ENCODE measurements around the gene CFAP54. TPM values are rescaled to one million over a fixed set of nuclear protein-coding genes. Genes with fewer than 3 reads are reported as not detected.

CFAP54 gene
- total RNA-seq, 1 experiment from 2014 or later = 0.09 TPM

DNA sequence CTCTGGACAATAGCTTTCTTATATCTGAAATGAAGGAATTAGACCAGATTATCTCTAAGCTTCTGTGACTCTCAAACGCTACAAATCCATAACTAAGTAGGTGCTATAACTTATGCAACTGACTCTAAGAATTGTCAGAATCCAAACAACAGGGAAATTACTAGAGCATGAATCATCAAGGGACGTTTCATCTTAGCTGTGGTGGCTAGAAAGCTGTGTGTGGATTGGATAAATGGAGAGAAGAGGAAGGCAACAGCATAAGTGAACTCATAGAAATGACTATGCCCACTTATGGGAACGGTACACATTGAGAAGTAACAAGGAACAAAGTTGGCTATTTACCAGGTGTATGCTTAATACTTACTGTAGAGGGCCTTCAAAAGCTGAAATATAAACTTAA lies 321.7 kb downstream of the CFAP54 start:
- no peak overlapping the region for H3K27ac Mint-ChIP-seq
- TF ChIP-seq GABPB1 (CRISPR knock-in tag; IDR thresholded peaks at IDR 0.05) (no peak), FOXJ3 (CRISPR knock-in tag; IDR thresholded peaks at IDR 0.05; ENCODE audit: borderline replicate concordance) (no peak), ZNF138 (CRISPR knock-in tag; conservative IDR thresholded peaks at IDR 0.05) (no peak), CREM (CRISPR knock-in tag; IDR thresholded peaks at IDR 0.05) (no peak)
- TF ChIP-seq, protein P1, sequence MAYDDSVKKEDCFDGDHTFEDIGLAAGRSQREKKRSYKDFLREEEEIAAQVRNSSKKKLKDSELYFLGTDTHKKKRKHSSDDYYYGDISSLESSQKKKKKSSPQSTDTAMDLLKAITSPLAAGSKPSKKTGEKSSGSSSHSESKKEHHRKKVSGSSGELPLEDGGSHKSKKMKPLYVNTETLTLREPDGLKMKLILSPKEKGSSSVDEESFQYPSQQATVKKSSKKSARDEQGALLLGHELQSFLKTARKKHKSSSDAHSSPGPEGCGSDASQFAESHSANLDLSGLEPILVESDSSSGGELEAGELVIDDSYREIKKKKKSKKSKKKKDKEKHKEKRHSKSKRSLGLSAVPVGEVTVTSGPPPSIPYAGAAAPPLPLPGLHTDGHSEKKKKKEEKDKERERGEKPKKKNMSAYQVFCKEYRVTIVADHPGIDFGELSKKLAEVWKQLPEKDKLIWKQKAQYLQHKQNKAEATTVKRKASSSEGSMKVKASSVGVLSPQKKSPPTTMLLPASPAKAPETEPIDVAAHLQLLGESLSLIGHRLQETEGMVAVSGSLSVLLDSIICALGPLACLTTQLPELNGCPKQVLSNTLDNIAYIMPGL (CRISPR knock-in tag; IDR thresholded peaks at IDR 0.05) = no peak
- ATAC-seq (no peak), DNase-seq (ENCODE audit: low spot score) (no peak)
- ChIA-PET POLR2A (no interaction called here), CTCF (no interaction called here)
- no peaks in the 10 kb centered on the region; the same call in 1 of the 2 replicates for H3K9me3 Mint-ChIP-seq
- H3K36me3 Mint-ChIP-seq = no peaks in the 10 kb centered on the region
- peaks cover 7% of the 10 kb centered on the region for H3K4me1 Mint-ChIP-seq
- no peaks in the 10 kb centered on the region for H3K27me3 Mint-ChIP-seq (ENCODE audit: low read depth)
- no peak overlapping the region for H3K4me3 Mint-ChIP-seq

- no peaks in the 10 kb centered on the region; the same call in 1 of the 2 replicates for H3K9me3 Mint-ChIP-seq
- no peak overlapping the region for H3K27ac Mint-ChIP-seq
- peaks cover 7% of the 10 kb centered on the region for H3K4me1 Mint-ChIP-seq
- no peak for ATAC-seq
- TF ChIP-seq, protein P2, sequence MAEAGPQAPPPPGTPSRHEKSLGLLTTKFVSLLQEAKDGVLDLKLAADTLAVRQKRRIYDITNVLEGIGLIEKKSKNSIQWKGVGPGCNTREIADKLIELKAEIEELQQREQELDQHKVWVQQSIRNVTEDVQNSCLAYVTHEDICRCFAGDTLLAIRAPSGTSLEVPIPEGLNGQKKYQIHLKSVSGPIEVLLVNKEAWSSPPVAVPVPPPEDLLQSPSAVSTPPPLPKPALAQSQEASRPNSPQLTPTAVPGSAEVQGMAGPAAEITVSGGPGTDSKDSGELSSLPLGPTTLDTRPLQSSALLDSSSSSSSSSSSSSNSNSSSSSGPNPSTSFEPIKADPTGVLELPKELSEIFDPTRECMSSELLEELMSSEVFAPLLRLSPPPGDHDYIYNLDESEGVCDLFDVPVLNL (CRISPR knock-in tag; IDR thresholded peaks at IDR 0.05; ENCODE audit: borderline replicate concordance, low read depth) = no peak
- TF ChIP-seq FOXJ3 (CRISPR knock-in tag; IDR thresholded peaks at IDR 0.05; ENCODE audit: borderline replicate concordance) = no peak
- TF ChIP-seq, protein P3, sequence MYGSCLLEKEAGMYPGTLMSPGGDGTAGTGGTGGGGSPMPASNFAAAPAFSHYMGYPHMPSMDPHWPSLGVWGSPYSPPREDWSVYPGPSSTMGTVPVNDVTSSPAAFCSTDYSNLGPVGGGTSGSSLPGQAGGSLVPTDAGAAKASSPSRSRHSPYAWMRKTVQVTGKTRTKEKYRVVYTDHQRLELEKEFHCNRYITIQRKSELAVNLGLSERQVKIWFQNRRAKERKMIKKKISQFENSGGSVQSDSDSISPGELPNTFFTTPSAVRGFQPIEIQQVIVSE (CRISPR knock-in tag; IDR thresholded peaks at IDR 0.05; ENCODE audit: borderline replicate concordance) = no peak
- no peak for TF ChIP-seq FOXP1 (CRISPR knock-in tag; IDR thresholded peaks at IDR 0.05; ENCODE audit: borderline replicate concordance)
- TF ChIP-seq ZNF232 (CRISPR knock-in tag; IDR thresholded peaks at IDR 0.05) = no peak
- TF ChIP-seq EMX1 (CRISPR knock-in tag; IDR thresholded peaks at IDR 0.05) = no peak
- no peak for TF ChIP-seq AR (CRISPR knock-in tag; IDR thresholded peaks at IDR 0.05)
- no peak for TF ChIP-seq E2F5 (CRISPR knock-in tag; IDR thresholded peaks at IDR 0.05)
- ChIA-PET CTCF (no interaction called here), POLR2A (no interaction called here)
- no peak overlapping the region for H3K4me3 Mint-ChIP-seq
- no peaks in the 10 kb centered on the region for H3K36me3 Mint-ChIP-seq
- no peak for DNase-seq (ENCODE audit: low spot score)
- H3K27me3 Mint-ChIP-seq (ENCODE audit: low read depth) = no peaks in the 10 kb centered on the region
Observed at GRCh38 chr12:96812153-96812552, 322.8 kb downstream of the CFAP54 start.

GRCh38 chr12:96814200-96814599 lies 324.8 kb downstream of the CFAP54 start:
- H3K27ac Mint-ChIP-seq = no peak overlapping the region
- no peaks in the 10 kb centered on the region for H3K27me3 Mint-ChIP-seq (ENCODE audit: low read depth)
- DNase-seq (ENCODE audit: low spot score) (no peak), ATAC-seq (no peak)
- no peaks in the 10 kb centered on the region for H3K36me3 Mint-ChIP-seq
- H3K9me3 Mint-ChIP-seq = peaks cover 3% of the 10 kb centered on the region
- ChIA-PET POLR2A (no interaction called here), CTCF (interaction anchor here (0.6 kb wide), 1 partner anchor 1673 kb away, joined by 4 read pairs; no protein-coding TSS in a partner anchor)
- no peak overlapping the region for H3K4me3 Mint-ChIP-seq
- H3K4me1 Mint-ChIP-seq = peaks cover 7% of the 10 kb centered on the region
- TF ChIP-seq ZNF263 (CRISPR knock-in tag; IDR thresholded peaks at IDR 0.05; ENCODE audit: low read depth) = no peak
- TF ChIP-seq, protein P4, sequence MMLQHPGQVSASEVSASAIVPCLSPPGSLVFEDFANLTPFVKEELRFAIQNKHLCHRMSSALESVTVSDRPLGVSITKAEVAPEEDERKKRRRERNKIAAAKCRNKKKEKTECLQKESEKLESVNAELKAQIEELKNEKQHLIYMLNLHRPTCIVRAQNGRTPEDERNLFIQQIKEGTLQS (CRISPR knock-in tag; conservative IDR thresholded peaks at IDR 0.05) = no peak
- no peak for TF ChIP-seq SMAD3 (CRISPR knock-in tag; IDR thresholded peaks at IDR 0.05; ENCODE audit: borderline replicate concordance)
- no peak for TF ChIP-seq MAX (CRISPR knock-in tag; IDR thresholded peaks at IDR 0.05)
- TF ChIP-seq SOX15 (CRISPR knock-in tag; IDR thresholded peaks at IDR 0.05) = no peak
- TF ChIP-seq ZNF512 (CRISPR knock-in tag; IDR thresholded peaks at IDR 0.05; ENCODE audit: borderline replicate concordance) = no peak
- no peak for TF ChIP-seq ETV6 (CRISPR knock-in tag; IDR thresholded peaks at IDR 0.05)
- TF ChIP-seq NR2C2 (CRISPR knock-in tag; IDR thresholded peaks at IDR 0.05) = no peak
- TF ChIP-seq, protein P5, sequence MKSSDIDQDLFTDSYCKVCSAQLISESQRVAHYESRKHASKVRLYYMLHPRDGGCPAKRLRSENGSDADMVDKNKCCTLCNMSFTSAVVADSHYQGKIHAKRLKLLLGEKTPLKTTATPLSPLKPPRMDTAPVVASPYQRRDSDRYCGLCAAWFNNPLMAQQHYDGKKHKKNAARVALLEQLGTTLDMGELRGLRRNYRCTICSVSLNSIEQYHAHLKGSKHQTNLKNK (CRISPR knock-in tag; IDR thresholded peaks at IDR 0.05) = no peak
- no peak for TF ChIP-seq FOXJ3 (CRISPR knock-in tag; IDR thresholded peaks at IDR 0.05; ENCODE audit: borderline replicate concordance)
